HepG2 (cell line): ENCODE data around the gene IQCH. TPM values are rescaled to one million over a fixed set of nuclear protein-coding genes. Genes with fewer than 3 reads are reported as not detected.

Experiments used
- ATAC-seq: fragments of 200-7000 bp; cut with Tn5 transposase; 3 replicates; pipeline ENCODE4 v1.9.1; 2020; ENCODE audit warnings: mild to moderate bottlenecking, moderate library complexity
- BruUV-seq: library from RNA; stranded (reverse); fragments of 400-500 nt; replicated peaks from 2 replicates; lab custom pipeline; 2021; lab: Mats Ljungman, UMichigan
- CTCF ChIA-PET: fragments of 300-600 bp; formaldehyde crosslinking; extraction: SDS; loops from one replicate; lab custom pipeline; 2021; ENCODE audit warnings: low total read pairs, inconsistent platforms, low intra/inter-chr PET ratio; lab: Yijun Ruan, JAX
- POLR2A ChIA-PET: fragments of 350-600 bp; sonication (Branson Sonifier 250); formaldehyde crosslinking; loops from one replicate; lab custom pipeline; 2020; ENCODE audit warnings: antibody characterized with exemption, inconsistent platforms; lab: Yijun Ruan, JAX
- DNase-seq: peaks from one replicate; pipeline ENCODE4 v3.0.0-alpha.2; 2015; ENCODE audit warnings: low spot score
- FAIRE-seq: peaks from 3 replicates; lab custom pipeline; 2011; peaks lifted over from hg19 to GRCh38; lab: Jason Lieb, UNC
- H2AFZ ChIP-seq: one replicate; pipeline ENCODE4 v1.6.1; 2011; ENCODE audit warnings: low read length, inconsistent platforms
- H3K27ac ChIP-seq: fragments of 300-600 bp; 3 replicates; pipeline ENCODE4 v1.8.0; 2011; ENCODE audit warnings: mixed run types, mild to moderate bottlenecking, mixed read lengths, low read length, inconsistent platforms; ENCODE audit not compliant: insufficient read depth; ENCODE audit errors: extremely low read length
- H3K27me3 ChIP-seq, 2 experiments: fragments of 200-600 bp in 1 of 2; 2 replicates in 1 of 2; 3 replicates in 1 of 2; pipeline versions ENCODE4 v1.6.0 to v1.8.0; 2011; ENCODE audit warnings: low read length in 2 of 2, mild to moderate bottlenecking in 2 of 2, moderate library complexity in 2 of 2, inconsistent platforms in 1 of 2; ENCODE audit not compliant: insufficient read depth in 2 of 2, control insufficient read depth in 1 of 2
- H3K36me3 ChIP-seq, 2 experiments: fragments of 200-600 bp in 1 of 2; replicated peaks in 1 of 2; 2 replicates in 1 of 2; 3 replicates in 1 of 2; pipeline versions ENCODE4 v1.5.1 to v1.8.0; 2011; ENCODE audit warnings: low read length in 2 of 2, inconsistent platforms in 1 of 2; ENCODE audit not compliant: insufficient read depth in 2 of 2, control insufficient read depth in 1 of 2
- H3K4me1 ChIP-seq: 2 replicates; pipeline ENCODE4 v1.5.1; 2012; ENCODE audit warnings: low read length, inconsistent platforms; ENCODE audit not compliant: insufficient read depth
- H3K4me2 ChIP-seq: 2 replicates; pipeline ENCODE4 v1.6.0; 2011; ENCODE audit warnings: low read depth, low read length, inconsistent platforms
- H3K4me3 ChIP-seq, 3 experiments: fragments of 200-600 bp in 1 of 3; sonication (generic), shearing (Covaris generic) in 1 of 3; replicated peaks in 1 of 3; 2 replicates each; pipeline ENCODE4 v1.5.1; 2011 to 2016; ENCODE audit warnings: low read length in 3 of 3, inconsistent platforms in 2 of 3, low read depth in 2 of 3, mild to moderate bottlenecking in 2 of 3, control low read depth in 1 of 3, mixed read lengths in 1 of 3; ENCODE audit not compliant: insufficient read depth in 1 of 3
- H3K79me2 ChIP-seq: one replicate; pipeline ENCODE4 v1.6.1; 2011; ENCODE audit warnings: low read length, inconsistent platforms; ENCODE audit not compliant: insufficient read depth
- H3K9ac ChIP-seq: 2 replicates; pipeline ENCODE4 v1.6.0; 2011; ENCODE audit warnings: mild to moderate bottlenecking, low read depth, low read length, inconsistent platforms; ENCODE audit not compliant: insufficient read depth
- H3K9me3 ChIP-seq: 2 replicates; pipeline ENCODE4 v1.5.1; 2012; ENCODE audit warnings: mild to moderate bottlenecking, low read length
- H4K20me1 ChIP-seq: 2 replicates; pipeline ENCODE4 v1.6.0; 2011; ENCODE audit warnings: inconsistent platforms, mild to moderate bottlenecking, low read length, moderate library complexity; ENCODE audit not compliant: insufficient read depth
- CAMTA2 ChIP-seq: sonication (generic); formaldehyde crosslinking; IDR thresholded peaks from 2 replicates; pipeline ENCODE4 v1.4.0; 2020; ENCODE audit warnings: mild to moderate bottlenecking, missing genetic modification reagents, borderline replicate concordance
- KDM1A ChIP-seq: IDR thresholded peaks from 2 replicates; pipeline ENCODE4 v1.6.1; 2016; ENCODE audit warnings: missing compliant biosample characterization
- ZFP82 ChIP-seq: sonication (generic); formaldehyde crosslinking; IDR thresholded peaks from 2 replicates; pipeline ENCODE4 v1.5.1; 2020; ENCODE audit warnings: mild to moderate bottlenecking, missing genetic modification reagents, borderline replicate concordance
- ZNF296 ChIP-seq: sonication (generic); formaldehyde crosslinking; conservative IDR thresholded peaks from 2 replicates; pipeline ENCODE4 v1.5.0; 2020; ENCODE audit warnings: mild to moderate bottlenecking, missing genetic modification reagents
- whole genome bisulfite sequencing: methylation state at CpG from one replicate; pipeline ENCODE4 v1.1.6; 2017; ENCODE audit warnings: low lambda C conversion rate; 5-methylcytosine and 5-hydroxymethylcytosine counted together
- in situ Hi-C: cut with HindIII; loops from 2 replicates; pipeline ENCODE4 v1.10.0; 2017; ENCODE audit warnings: low pct_unique_long_range_greater_than_20kb; ENCODE audit not compliant: extremely low pct_ligation_motif_present
- intact Hi-C: fragments of 100-400 bp; cut with micrococcal nuclease; formaldehyde crosslinking; loops from one replicate; pipeline ENCODE4 v1.10.0; 2022; ENCODE audit not compliant: unreplicated experiment
- polyA plus RNA-seq, 8 experiments: library from polyadenylated mRNA; depleted of rRNA in 3 of 8; stranded (reverse) in 7 of 8; unstranded in 1 of 8; fragments of >200 nt; fragmentation: Illumina TruSeq in 4 of 8; extraction: Trizol in 4 of 8; gene quantifications; 2 replicates each; pipeline versions ENCODE4 v1.2.1 to v1.2.3, GENCODE V29; 2011 to 2016; ENCODE audit warnings: low read depth in 4 of 8, missing spikeins in 1 of 8, mixed read lengths in 1 of 8; ENCODE audit not compliant: insufficient read depth in 1 of 8
- total RNA-seq, 5 experiments: library from RNA; depleted of rRNA; stranded (reverse); fragments of >200 nt; fragmentation: Illumina TruSeq; extraction: Trizol; gene quantifications; 2 replicates each; pipeline ENCODE4 v1.2.3, GENCODE V29; 2016; ENCODE audit warnings: low read depth in 1 of 5
- TF ChIP-seq, protein P1 (sequence below), 2 experiments: sonication (generic) in 1 of 2; formaldehyde crosslinking in 1 of 2; IDR thresholded peaks; 2 replicates each; pipeline versions ENCODE4 v1.6.1 to v1.9.0; 2014 to 2022; ENCODE audit warnings: antibody characterized with exemption in 1 of 2, borderline replicate concordance in 1 of 2, inconsistent platforms in 1 of 2, low read depth in 1 of 2, missing genetic modification reagents in 1 of 2

IQCH gene
- total and polyA plus RNA-seq, 2 of the 13 experiments (the other 11 are each of a cell fraction or from before 2014, with no cell fraction given): 0.16 to 0.55 TPM

DNA sequence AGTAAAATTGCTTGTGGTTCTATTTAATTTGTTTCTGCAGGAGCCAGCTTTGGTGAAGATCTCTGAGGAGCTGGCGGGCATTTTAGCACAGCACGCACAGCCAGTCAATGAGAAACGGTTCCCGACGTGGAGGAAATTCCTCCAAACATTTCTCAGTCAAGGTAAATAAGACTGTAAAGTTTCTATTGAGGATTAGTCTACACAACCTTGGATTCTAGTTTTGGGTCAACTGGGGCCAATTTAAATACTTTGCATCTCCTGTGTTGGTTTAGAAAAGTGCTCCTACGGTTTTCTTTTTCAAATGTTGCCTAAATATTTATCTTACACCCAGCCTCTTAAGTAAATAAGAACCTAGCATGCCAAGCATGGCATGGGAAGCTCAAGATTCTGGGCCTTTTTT lies 162.3 kb downstream of the IQCH start:
- H4K20me1 ChIP-seq: no peaks in the 10 kb centered on the region
- FAIRE-seq (no peak), DNase-seq (no peak), ATAC-seq (no peak)
- CTCF ChIA-PET: no interaction called here
- WGBS: 28% methylated on average over 6 of the region's 6 CpGs
- in situ Hi-C loops (no loop called here), intact Hi-C loops (no loop called here)
- no peak overlapping the region for H3K4me2 ChIP-seq
- no peaks in the 10 kb centered on the region for H3K27me3 ChIP-seq
- H3K27ac ChIP-seq: no peak overlapping the region
- POLR2A ChIA-PET: no interaction called here
- no TSS peak for BruUV-seq
- H3K4me3 ChIP-seq: no peak overlapping the region
- H3K9ac ChIP-seq: no peak overlapping the region
- H2AFZ ChIP-seq: no peak overlapping the region
- peaks cover 12% of the 10 kb centered on the region for H3K4me1 ChIP-seq
- no peaks in the 10 kb centered on the region for H3K36me3 ChIP-seq
- TF ChIP-seq ZNF296 (CRISPR knock-in tag): no peak
- TF ChIP-seq KDM1A: no peak
- TF ChIP-seq ZFP82 (CRISPR knock-in tag): no peak
- TF ChIP-seq, protein P1, sequence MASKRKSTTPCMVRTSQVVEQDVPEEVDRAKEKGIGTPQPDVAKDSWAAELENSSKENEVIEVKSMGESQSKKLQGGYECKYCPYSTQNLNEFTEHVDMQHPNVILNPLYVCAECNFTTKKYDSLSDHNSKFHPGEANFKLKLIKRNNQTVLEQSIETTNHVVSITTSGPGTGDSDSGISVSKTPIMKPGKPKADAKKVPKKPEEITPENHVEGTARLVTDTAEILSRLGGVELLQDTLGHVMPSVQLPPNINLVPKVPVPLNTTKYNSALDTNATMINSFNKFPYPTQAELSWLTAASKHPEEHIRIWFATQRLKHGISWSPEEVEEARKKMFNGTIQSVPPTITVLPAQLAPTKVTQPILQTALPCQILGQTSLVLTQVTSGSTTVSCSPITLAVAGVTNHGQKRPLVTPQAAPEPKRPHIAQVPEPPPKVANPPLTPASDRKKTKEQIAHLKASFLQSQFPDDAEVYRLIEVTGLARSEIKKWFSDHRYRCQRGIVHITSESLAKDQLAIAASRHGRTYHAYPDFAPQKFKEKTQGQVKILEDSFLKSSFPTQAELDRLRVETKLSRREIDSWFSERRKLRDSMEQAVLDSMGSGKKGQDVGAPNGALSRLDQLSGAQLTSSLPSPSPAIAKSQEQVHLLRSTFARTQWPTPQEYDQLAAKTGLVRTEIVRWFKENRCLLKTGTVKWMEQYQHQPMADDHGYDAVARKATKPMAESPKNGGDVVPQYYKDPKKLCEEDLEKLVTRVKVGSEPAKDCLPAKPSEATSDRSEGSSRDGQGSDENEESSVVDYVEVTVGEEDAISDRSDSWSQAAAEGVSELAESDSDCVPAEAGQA (IDR thresholded peaks at IDR 0.05; ENCODE audit: low read depth): no peak
- TF ChIP-seq, protein P1 (CRISPR knock-in tag; IDR thresholded peaks at IDR 0.05; ENCODE audit: borderline replicate concordance): no peak
- no peak for TF ChIP-seq CAMTA2 (CRISPR knock-in tag)
- no peaks in the 10 kb centered on the region for H3K9me3 ChIP-seq
- no peaks in the 10 kb centered on the region for H3K79me2 ChIP-seq
